GM19468 (cell line): ENCODE measurements around the gene HORMAD1.
"Not testable (repeated sequence)": the region's sequence is repeated elsewhere in the genome, so short reads cannot be mapped to it uniquely, and the experiment has no call there.

ENCODE experiments used
- ATAC-seq: cut with Tn5 transposase; IDR thresholded peaks from one replicate; pipeline ENCODE4 v1.9.1; 2021; ENCODE audit warnings: mild to moderate bottlenecking, moderate library complexity, moderate number of reproducible peaks; ENCODE audit not compliant: unreplicated experiment; ENCODE audit errors: extremely low read depth

Gene HORMAD1

GRCh38 chr1:150720703-150721102, at the start of gene HORMAD1:
TSS of gene HORMAD1 (minus strand) at chr1:150720895. CDS start at chr1:150719505, 1,390 bp downstream.
- no peak for ATAC-seq

GRCh38 chr1:150767704-150768103, 47.0 kb upstream of the HORMAD1 start:
- ATAC-seq, result not testable (repeated sequence)

- not testable (repeated sequence) for ATAC-seq
Observed at GRCh38 chr1:150765977-150766301, 45.2 kb upstream of the HORMAD1 start.

GRCh38 chr1:150765296-150765976, 44.7 kb upstream of the HORMAD1 start, which contains the start of gene CTSS:
TSS of gene CTSS (minus strand) at chr1:150765778. CDS start at chr1:150764763, 1,015 bp downstream.
- ATAC-seq, result peak; percentile 71

- no peak for ATAC-seq
Observed at GRCh38 chr1:150764617-150765101, 44.0 kb upstream of the HORMAD1 start.

- ATAC-seq, result no peak
Observed at GRCh38 chr1:150763018-150763417, 42.3 kb upstream of the HORMAD1 start.

- ATAC-seq, result no peak
Observed at GRCh38 chr1:150762552-150762951, 41.9 kb upstream of the HORMAD1 start.

- no peak for ATAC-seq
Observed at GRCh38 chr1:150761801-150762200, 41.1 kb upstream of the HORMAD1 start.

GRCh38 chr1:150760013-150760412, 39.3 kb upstream of the HORMAD1 start:
- ATAC-seq, result no peak

GRCh38 chr1:150753416-150753815, 32.7 kb upstream of the HORMAD1 start:
- ATAC-seq, result no peak

GRCh38 chr1:150751443-150751842, 30.7 kb upstream of the HORMAD1 start:
- ATAC-seq, result no peak

GRCh38 chr1:150749720-150750311, 29.1 kb upstream of the HORMAD1 start:
- ATAC-seq, result no peak

- ATAC-seq, result no peak
Observed at GRCh38 chr1:150748878-150749719, 28.4 kb upstream of the HORMAD1 start.

- ATAC-seq, result no peak
Observed at GRCh38 chr1:150730130-150730721, 9.5 kb upstream of the HORMAD1 start.

GRCh38 chr1:150724336-150724735, 3.6 kb upstream of the HORMAD1 start:
- ATAC-seq, result no peak

GRCh38 chr1:150720098-150720497, 597 bp downstream of the HORMAD1 start:
- ATAC-seq, result no peak

GRCh38 chr1:150718225-150718891, 2.3 kb downstream of the HORMAD1 start:
- no peak for ATAC-seq

- not testable (repeated sequence) for ATAC-seq
Observed at GRCh38 chr1:150709031-150709430, 11.7 kb downstream of the HORMAD1 start.

- ATAC-seq, result no peak
Observed at GRCh38 chr1:150708595-150708994, 12.1 kb downstream of the HORMAD1 start.

- no peak for ATAC-seq
Observed at GRCh38 chr1:150706091-150706490, 14.6 kb downstream of the HORMAD1 start.
